RPMI7951 (cell line): ENCODE data around the gene GGT1. TPM values are rescaled to one million over a fixed set of nuclear protein-coding genes. Genes with fewer than 3 reads are reported as not detected.
"Not testable (repeated sequence)": the region's sequence is repeated elsewhere in the genome, so short reads cannot be mapped to it uniquely, and the experiment has no call there.

Experiments used
- DNase-seq: peaks from one replicate; pipeline ENCODE4 v3.0.0-alpha.2; 2012; ENCODE audit warnings: low read depth
- total RNA-seq: library from RNA; depleted of rRNA; stranded (reverse); fragments of >200 nt; shearing (Covaris generic); gene quantifications from 2 replicates; pipeline ENCODE4 v1.2.3, GENCODE V29; 2014

Gene GGT1
- total RNA-seq, 1 experiment from 2014 or later: under 0.01 TPM

GRCh38 chr22:24599958-24600715, 2.9 kb upstream of the GGT1 start:
- DNase-seq: not testable (repeated sequence)

GRCh38 chr22:24601217-24602104, 1.5 kb upstream of the GGT1 start:
- no peak for DNase-seq

- not testable (repeated sequence) for DNase-seq
These were observed 766 bp upstream of the GGT1 start for GRCh38 chr22:24602105-24602749.

DNA sequence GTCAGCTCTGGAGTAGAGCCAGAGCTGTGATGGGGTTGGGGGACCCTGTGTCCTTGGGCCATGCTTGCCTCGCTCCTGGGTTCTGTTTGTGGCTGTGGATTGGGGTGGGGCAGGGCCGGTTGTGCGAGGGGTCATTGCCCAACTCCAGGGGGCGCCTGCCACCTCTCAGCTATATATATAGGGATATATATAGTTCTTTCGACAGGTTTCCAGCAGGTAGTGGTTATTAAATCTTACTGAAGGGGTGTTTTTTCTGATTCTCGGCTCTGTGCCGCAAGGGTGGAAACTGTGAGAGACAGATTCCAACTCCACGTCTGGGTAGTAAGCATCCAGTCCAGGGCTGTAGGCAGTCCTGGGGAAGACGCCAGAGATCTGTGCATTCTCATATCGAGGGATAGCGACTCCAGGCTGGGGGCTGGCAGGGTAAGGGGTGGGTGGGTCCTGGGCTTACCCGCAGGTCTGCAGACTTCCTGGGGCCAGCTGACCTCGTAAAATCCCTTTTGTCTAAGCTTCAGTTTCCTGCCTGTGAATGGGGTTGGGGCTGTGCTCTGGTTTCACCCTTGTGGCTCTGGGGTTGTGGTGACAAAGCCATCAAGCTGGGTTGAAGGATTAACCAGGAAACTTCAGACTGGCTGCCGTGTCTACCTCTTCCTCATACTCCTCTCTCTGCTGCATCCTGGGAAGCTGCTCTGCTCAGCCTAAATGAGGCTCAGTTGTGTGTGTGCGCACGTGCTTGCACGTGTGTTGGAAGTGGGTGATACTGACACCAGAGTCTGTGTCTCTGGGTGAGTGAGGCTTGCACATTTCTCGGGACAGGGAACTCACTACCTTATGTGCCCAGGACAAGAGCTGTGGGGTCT, 1.0 kb downstream of the GGT1 start:
- DNase-seq: not testable (repeated sequence)

DNA sequence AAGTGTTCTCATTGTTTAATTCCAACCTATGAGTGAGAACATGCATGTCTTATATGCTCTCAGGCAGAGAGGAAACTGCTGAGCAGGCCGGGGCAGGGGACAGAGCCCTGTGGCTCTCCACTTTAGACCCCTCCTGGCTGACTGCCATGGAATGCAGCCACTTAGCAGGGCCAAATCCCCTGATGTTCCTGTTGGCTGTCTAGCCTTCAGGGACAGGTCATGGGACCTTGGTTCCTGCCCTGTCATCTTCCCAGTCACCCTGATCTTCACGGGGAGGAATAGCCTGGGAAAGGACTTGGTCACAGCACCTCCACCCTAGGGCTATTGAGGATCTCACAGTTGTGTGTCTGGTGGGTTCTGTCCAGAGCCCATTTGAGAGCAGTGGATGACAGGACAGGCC, 3.3 kb downstream of the GGT1 start:
- not testable (repeated sequence) for DNase-seq

DNA sequence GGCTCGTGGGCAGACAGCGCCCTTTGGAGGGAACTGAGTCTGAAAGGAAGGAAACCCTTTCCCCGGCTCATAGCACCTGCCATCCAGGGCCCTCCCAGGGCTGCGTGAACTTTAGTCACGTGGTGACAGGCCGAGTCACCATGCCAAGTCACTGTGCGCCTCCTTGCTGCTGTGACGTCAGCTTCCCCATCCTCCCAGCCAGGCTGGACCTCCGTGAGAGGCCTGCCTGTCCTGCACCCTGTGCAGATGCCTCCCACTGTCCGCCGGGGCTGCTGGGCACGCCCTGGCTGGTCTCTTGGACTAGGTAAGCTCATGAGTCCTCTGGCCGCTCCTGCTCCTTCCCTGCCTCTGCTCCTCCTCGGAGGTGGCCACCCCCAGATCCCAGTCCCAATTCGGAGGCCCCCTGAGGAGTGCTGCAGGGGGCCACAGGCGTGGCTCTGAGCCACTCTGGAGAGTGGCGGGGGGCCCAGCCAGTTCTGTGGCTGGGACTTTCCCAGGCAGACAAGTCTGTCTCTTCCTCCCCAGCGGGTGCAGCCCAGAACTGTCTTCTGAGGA, 4.5 kb downstream of the GGT1 start:
- not testable (repeated sequence) for DNase-seq

GRCh38 chr22:24608327-24608726, 5.3 kb downstream of the GGT1 start:
- not testable (repeated sequence) for DNase-seq

DNA sequence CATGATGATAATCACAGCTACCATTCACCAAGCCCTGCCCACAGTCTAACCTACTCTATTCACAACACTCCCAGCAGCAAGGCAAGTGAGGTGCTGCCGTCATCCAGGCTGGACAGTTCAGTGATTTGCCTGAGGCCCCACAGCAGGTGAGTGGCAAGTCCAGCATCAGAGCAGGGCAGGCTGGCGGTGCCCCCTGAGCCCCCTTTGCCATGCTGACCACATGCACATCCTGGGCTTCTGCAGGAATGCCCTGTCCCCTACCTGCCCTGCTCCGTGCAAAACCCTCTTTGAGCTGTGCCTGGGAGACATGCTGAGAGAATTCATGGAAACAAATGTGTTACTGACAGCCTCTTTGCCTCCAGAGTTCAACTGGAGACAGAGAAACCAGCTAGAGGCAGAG, 6.9 kb downstream of the GGT1 start:
- not testable (repeated sequence) for DNase-seq

- not testable (repeated sequence) for DNase-seq
These were observed 11.8 kb downstream of the GGT1 start for GRCh38 chr22:24614794-24615193.

DNA sequence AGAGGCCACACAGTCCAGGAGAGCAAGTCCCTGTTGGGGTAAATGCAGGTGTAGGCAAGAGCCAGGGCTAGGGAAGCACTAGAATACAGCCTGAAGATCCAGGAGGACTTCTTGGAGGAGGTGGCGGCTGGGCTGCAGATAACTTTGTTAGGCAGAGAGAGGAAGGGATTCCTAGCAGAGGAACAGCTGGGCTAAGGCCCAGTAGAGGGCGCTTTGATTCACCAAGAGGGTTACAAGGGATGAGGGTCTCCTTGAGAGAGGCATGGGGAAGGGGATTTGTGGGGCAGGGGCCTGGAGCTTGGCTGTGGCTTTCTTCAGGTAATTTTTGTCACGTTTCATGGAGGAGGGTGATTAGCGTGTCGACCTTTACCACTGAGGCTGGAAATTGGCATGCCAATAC, 18.3 kb downstream of the GGT1 start:
- not testable (repeated sequence) for DNase-seq

GRCh38 chr22:24622596-24622995, 19.6 kb downstream of the GGT1 start:
- not testable (repeated sequence) for DNase-seq

DNA sequence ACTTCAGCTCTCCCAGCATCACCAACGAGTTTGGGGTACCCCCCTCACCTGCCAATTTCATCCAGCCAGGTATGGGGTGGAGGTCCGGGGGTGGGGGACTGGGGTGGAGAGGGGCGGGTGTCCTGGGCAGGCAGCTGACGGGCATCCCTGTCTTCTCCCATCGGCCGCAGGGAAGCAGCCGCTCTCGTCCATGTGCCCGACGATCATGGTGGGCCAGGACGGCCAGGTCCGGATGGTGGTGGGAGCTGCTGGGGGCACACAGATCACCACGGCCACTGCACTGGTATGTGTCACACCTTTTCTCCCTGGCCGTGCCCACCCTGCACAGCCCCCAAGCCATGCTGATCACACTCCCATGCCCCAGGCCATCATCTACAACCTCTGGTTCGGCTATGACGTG, 24.9 kb downstream of the GGT1 start:
- DNase-seq: not testable (repeated sequence)

DNA sequence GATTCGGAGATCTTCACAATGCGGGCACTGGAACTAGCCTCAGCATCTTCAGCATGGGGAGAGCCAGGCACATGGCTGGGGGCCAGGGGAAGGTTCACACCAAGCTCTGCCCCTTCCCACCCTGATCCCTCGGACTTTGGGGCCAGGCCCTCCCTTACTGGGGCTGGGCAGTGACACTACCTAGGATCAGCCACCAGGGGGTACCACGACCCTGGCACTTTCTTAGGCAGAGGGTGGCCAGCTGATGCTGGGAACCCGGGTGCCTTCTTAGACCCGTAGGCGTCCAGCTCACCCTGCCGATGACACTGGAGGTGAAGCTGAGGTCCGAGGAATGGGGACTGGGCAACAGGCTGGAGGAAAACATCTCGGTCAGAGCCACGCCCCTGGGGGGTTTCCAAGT, 26.1 kb downstream of the GGT1 start:
- not testable (repeated sequence) for DNase-seq

- not testable (repeated sequence) for DNase-seq
These were observed 27.9 kb downstream of the GGT1 start for GRCh38 chr22:24630812-24631427.

GRCh38 chr22:24631430-24632122, 28.6 kb downstream of the GGT1 start:
- not testable (repeated sequence) for DNase-seq

DNA sequence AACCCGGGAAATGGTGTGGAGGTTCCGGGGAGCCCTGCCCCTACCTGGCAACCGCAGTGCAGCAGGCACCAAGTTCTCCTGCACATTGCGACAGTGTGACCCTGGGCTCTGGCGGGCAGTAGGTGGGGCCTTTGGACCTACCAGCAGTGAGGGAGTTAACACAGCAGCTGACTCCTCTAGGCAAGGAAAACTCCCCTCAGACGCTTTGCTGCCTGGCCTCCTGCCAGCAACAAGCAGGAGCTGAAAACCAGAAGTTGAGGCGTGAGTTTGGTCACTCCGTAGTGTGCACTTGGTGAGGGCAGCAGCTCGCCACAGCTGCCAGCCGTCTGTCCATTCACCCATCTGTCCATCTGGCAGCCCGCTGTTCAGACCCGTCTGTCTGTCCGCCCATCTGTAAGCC, 29.6 kb downstream of the GGT1 start:
- peak; percentile 16 for DNase-seq

- DNase-seq: not testable (repeated sequence)
These were observed 30.4 kb downstream of the GGT1 start for GRCh38 chr22:24633231-24634023.

DNA sequence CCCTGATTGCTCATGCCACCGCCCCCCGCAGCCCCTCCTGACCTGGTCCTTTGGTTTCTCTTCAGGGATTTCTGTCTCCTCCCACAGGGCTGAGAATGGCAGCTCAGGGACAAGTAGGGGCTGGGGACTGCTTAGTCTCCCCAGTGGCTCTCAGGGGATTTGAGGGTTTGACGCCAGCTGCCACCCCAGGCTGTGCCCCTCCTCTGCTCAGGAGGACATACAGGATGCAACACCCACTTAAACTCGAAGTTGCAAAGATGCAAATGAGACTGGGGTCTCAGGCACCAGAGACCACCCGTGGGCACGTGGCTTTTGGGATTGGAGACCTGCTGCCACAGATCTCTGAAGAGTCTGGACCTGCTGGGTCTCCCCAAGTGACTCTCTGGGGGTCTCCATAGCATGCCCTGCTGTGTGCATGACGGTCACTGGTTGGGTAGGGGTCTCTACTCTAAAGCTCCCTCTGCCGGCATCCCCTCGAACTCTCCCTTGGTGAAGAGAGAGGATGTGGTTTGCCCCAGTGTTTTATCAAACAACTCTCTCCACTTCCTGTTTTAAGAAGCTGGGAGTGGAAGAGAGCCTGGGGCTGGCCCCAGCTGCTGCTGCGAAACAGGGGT, 31.9 kb downstream of the GGT1 start:
- DNase-seq: not testable (repeated sequence)
